NCI-H345 (cell line): ENCODE data around the gene MEX3D.
"Not testable (repeated sequence)": the region's sequence is repeated elsewhere in the genome, so short reads cannot be mapped to it uniquely, and the experiment has no call there.

Experiments used
- DNase-seq: peaks from one replicate; lab custom pipeline; 2025; lab: John Stamatoyannopoulos, UW

MEX3D gene

GRCh38 chr19:1535699-1536098 is 32.4 kb downstream of the MEX3D start:
- not testable (repeated sequence) for DNase-seq

DNA sequence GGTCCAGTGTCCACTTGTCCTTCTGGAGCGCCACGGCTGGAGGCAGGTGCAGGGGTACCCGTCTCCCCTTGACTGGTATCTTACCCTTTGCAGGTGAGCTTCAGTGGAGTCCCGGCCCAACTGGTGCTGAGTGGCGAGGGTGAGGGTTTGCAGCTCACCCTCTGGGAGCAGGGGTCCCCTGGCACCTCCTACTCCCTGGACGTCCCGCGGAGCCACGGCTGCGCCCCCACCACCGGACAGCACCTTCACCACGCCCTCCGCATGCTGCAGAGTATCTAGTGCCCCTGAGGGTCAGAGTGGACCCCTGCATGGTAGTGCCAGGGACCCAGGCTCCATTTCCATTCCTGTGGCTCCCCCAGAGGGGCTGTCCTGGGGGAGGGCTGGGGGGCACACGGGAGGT is 33.2 kb downstream of the MEX3D start:
- no peak for DNase-seq

GRCh38 chr19:1533510-1534150 is 34.5 kb downstream of the MEX3D start:
- no peak for DNase-seq

- no peak for DNase-seq
Observed at GRCh38 chr19:1532003-1532402, 36.1 kb downstream of the MEX3D start.

DNA sequence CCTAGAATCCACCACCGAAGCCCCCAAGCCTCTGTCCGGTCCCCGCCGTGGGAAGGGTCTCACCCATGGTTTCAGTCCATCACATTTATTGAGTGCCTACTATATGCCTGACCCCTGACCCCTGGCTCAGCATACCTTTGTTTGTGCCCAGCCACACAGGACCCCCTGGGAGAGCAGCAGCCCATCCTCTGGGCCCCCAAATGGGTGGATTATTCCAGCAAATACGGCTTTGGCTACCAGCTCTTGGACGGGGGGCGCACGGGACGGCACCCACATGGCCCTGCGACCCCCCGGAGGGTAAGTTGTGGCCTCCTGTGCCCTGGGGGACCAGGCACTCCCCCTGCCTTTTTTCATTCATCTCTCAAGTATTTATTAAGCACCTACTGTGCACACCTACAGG is 36.5 kb downstream of the MEX3D start:
- DNase-seq, result no peak

GRCh38 chr19:1530856-1531255 is 37.3 kb downstream of the MEX3D start:
- DNase-seq, result not testable (repeated sequence)

DNA sequence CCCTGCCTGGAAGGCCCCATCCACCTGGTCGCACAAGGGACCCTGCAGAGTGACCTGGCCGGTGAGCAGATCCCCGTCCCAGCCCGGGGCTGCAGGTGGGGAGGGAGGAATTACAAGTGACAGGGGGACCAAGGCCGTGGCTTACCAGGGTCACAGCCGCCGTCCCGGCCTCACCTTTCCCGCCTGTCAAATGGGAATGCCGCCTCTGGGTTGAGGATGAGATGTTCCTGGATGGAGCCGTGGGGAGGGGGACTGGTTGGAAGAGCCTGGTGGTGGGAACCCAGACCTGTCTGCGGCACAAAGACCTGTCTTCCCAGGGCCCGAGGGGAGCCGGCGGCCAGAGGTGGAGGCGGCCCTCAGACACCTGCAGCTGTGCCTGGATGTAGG is 38.7 kb downstream of the MEX3D start:
- DNase-seq, result no peak

DNA sequence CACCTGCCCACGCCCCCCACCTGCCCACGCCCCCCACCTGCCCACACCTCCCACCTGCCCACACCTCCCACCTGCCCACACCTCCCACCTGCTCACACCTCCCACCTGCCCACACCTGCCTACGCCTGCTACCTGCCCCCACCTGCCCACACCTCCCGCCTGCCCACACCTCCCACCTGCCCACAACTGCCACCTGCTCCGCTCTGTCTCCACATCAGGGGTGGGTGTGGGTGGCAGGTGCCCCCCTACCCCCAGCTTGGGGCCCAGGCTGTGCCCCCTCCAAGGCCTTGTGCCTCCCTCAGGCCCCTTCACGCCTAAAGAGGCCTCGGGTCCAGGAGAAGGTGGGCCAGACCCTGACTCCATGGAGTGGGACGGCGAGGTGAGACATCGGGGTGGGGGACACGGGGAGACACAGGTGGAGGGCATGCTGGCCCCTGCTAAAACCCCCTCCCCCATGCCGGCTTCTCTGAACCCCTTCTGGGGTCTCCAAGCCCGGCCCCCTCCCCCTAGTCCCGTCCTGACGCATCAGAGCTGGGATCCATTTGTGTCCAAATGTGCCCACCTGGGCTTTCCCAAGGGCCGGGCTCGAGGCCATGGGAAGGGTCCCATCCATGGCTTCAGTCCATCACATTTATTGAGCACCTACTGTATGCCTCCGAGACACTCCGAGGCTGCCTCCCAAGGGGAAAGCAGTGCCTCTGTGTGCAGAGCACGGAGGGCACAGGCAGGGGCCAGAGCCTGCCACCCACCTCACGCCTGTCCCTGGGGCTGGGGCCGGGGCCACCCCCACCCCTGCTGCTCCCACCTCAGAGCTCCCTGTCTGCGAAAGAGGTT is 39.3 kb downstream of the MEX3D start:
- no peak for DNase-seq

DNA sequence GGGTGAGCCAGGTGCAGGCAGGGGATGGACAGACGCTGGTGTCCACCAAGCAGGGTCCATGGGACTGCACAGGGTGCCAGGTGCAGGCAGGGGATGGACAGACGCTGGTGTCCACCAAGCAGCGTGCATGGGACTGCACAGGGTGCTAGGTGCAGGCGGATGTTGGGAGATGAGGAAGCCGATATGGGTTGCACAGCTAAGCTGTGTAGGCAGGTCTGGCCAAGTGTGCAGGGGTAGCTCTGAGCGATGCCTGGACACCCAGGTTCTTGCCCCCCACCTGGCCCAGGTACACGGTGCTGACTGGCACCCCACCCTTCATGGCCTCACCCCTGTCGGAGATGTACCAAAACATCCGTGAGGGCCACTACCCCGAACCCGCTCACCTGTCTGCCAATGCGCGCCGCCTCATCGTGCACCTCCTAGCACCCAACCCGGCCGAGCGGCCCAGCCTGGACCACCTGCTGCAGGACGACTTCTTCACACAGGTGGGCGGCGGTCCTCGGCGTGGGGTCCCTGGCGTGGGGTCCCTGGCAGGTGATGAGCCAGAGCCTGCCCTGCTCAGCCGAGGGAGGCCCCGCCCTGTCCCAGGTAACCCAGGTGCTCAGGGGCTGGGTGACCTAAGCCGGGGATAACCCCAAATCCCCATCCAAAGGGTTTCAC is 40.3 kb downstream of the MEX3D start:
- no peak for DNase-seq

DNA sequence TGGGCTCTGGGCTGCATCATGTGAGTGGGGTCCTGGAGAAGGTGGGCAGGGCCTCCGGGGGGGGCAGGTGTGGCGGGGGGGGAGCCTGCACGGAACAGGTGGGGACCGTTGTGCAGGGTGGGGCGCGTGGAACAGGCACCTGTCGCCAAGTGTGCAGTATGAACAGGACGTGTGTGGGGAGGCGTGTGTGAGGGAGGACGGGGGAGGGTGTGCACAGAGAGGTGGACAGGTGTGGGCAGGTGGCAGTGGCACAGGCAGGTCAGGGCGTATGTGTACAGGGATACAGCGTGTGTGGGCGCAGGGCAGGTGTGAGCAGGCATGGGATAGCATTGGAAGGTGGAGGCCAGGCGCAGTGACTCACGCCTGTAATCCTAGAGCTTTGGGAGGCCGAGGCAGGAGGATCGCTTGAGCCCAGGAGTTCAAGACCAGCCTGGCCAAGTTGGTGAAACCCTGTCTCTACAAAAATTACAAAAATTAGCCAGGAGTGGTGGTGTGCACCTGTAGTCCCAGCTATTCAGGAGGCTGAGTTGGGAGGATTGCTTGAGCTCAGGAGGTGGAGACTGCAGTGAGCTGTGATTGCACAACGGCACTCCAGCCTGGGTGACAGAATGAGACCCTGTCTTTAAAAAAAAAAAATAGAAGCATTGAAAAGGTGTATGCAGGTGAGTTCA is 41.0 kb downstream of the MEX3D start:
- no peak for DNase-seq

DNA sequence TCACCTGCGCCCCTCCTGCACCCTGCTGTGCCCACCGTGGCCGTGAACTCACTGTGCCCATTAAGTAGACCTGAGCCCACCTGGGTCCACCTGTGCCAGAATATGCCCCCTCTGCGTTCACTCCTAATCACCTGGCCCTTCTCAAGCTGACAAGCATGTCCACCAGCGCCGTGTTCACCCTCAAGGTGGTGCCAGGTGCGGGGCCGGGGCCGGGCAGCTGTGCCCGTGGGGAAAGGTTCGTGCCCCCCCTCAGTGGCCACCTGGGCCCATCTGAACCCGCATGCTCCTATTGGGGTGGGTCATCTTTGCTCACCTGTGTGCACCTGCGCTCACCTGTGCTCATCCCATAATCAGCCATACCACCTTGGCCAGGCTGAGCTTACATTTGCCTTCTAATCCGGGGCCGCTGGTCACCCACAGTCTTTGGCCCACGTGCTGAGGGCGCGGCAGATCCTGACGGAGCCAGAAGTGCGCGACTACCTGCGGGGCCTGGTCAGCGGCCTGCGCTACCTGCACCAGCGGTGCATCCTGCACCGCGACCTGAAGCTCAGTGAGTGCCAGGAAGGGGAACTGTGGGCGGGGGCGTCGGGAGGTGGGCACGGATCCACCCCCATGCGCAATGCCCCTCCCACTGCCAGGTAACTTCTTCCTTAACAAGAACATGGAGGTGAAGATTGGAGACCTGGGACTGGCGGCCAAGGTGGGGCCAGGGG is 41.9 kb downstream of the MEX3D start:
- DNase-seq, result no peak

- no peak for DNase-seq
Observed at GRCh38 chr19:1525343-1525742, 42.8 kb downstream of the MEX3D start.

DNA sequence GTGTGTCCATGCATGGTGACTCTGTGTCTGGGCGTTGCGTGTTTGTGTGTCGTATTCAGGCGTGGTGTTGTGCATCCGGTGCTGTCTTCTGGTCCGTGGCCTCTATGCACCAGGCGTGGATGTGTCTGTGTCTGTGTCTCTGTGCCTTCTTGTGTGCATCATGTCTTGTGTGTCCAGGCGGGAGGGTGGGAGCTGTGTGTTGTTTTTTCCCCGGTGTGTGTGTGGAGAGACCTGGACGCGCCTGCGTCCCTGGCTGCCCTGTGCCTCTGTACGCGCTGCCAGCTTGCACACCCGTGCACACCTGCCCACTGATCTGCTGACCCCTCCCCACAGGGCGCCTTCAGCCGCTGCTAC is 43.2 kb downstream of the MEX3D start:
- DNase-seq, result no peak

DNA sequence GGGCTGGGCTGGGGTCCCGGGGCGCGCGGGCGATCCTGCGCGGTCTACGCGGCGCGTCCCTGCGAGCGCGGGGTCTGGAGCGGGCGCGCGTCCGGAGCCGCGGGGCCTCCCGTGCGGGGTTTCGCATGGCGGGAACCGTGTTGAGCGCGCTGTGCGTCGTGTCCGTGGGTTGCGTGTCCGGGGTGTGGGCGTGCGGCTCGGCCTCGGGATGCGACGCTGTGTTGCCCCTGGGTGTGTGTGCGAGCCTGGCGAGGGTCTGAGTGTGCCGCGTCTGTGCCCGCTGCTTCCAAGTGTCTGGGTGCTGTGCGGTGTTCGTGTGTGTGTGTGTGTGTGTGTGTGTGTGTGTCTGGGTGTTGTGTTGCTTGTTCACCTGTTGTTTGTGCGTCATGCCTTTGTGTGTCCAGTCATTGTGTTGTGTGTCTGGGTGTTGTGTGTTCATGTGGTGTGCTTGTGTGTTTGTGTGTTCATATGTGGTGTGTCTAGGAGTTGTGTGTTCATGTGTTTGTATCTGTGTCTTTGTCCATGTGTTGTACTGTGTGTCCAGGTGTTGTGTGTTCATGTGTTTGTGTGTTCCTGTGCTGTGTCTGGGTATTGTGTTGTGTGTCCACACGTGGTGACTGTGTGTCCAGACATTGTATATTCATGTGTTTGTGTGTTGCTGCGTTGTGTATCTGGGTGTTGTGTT is 43.7 kb downstream of the MEX3D start:
- no peak for DNase-seq

DNA sequence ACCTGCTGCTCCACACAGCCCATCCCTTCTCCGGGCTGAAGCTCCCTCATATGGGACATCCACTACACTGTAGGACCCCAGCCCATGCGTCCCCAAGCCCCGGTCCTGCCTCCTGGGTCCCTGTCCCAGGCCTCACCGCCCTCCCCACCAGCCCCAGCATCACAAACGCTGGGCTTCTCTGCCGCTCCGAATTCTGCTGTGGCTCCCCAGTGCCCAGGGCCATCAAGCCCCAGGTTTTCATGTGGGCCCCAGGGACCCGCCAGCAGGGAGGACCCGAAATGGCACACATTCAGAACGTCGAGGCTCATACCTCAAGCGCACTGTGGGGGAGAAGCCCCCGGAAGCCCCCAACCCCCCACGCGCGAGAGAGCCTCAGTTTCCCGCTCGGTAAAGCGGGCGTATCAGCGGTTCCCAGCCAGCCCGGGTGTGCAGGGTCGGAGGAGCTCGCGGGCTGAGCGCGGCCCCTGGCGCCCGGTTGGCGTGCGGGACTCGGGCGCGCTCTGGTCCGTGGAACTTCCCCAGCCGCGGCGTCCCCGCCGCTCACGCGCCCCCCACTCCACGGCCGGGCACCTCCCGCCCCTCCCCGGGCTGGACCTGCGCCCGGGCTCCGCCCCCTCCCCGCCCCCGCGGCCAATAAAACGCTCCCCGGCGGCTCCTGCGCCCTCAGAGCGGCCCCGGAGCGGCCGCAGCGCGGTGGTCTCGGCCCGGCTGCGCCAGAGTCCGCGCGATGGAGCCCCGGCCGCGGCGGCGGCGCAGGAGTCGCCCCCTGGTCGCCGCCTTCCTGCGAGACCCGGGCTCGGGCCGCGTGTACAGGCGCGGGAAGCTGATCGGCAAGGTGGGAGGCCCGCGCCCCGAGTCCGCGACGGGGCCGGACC is 44.5 kb downstream of the MEX3D start, which contains the start of gene PLK5:
TSS of gene PLK5 (plus strand) at position 666 of the 875 bp plus-strand sequence. CDS start 2,920 bp downstream, outside the sequence.
- no peak for DNase-seq

- no peak for DNase-seq
Observed at GRCh38 chr19:1522838-1523237, 45.3 kb downstream of the MEX3D start.

DNA sequence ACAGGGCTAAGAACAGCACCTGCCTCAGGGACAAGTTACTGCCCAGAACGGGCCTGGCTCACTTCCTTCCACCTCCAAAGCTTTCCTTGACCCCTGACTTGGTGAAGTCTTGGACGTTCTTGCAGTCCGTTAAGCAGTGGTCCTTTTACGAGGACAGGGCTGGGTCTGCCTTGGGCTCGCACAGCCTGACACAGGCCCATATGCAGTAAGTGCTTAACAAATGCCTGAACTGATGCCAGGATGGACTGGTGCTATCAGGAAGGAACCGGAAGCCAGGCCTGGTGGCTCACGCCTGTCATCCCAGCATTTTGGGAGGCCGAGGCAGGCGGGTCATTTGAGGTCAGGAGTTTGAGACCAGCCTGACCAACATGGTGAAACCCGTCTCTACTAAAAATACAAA is 46.1 kb downstream of the MEX3D start:
- no peak for DNase-seq

- DNase-seq, result no peak
Observed at GRCh38 chr19:1521636-1522035, 46.5 kb downstream of the MEX3D start.

- no peak for DNase-seq
Observed at GRCh38 chr19:1520203-1520780, 47.8 kb downstream of the MEX3D start.

GRCh38 chr19:1519802-1520201 is 48.3 kb downstream of the MEX3D start:
- DNase-seq, result not testable (repeated sequence)
